GM21576 (cell line): Measurements from ENCODE around the gene BET1.

Experiments
- ATAC-seq: cut with Tn5 transposase; IDR thresholded peaks from one replicate; pipeline ENCODE4 v1.9.1; 2021; ENCODE audit warnings: mild to moderate bottlenecking, moderate library complexity; ENCODE audit not compliant: unreplicated experiment

Gene BET1

GRCh38 chr7:93960986-93961385 lies 43.2 kb downstream of the BET1 start:
- ATAC-seq: no peak

- ATAC-seq: no peak
Observed at GRCh38 chr7:93958651-93959050, 45.5 kb downstream of the BET1 start.

- ATAC-seq: no peak
Observed at GRCh38 chr7:93958216-93958615, 45.9 kb downstream of the BET1 start.

GRCh38 chr7:93957767-93958166 lies 46.4 kb downstream of the BET1 start:
- ATAC-seq: peak; percentile 55

GRCh38 chr7:93955304-93955703 lies 48.9 kb downstream of the BET1 start:
- peak; percentile 69 for ATAC-seq

GRCh38 chr7:93949423-93949822 lies 54.7 kb downstream of the BET1 start:
- no peak for ATAC-seq

GRCh38 chr7:93948873-93949272 lies 55.3 kb downstream of the BET1 start:
- no peak for ATAC-seq

- no peak for ATAC-seq
Observed at GRCh38 chr7:93948106-93948505, 56.0 kb downstream of the BET1 start.

- ATAC-seq: no peak
Observed at GRCh38 chr7:93945756-93946535, 58.2 kb downstream of the BET1 start.

GRCh38 chr7:93945083-93945482 lies 59.1 kb downstream of the BET1 start:
- no peak for ATAC-seq

GRCh38 chr7:93944673-93945072 lies 59.5 kb downstream of the BET1 start:
- no peak for ATAC-seq

- ATAC-seq: no peak
Observed at GRCh38 chr7:93943816-93944540, 60.2 kb downstream of the BET1 start.
